GM19455 (cell line): ENCODE results near the gene ARMH3.
"Not testable (repeated sequence)": the region's sequence is repeated elsewhere in the genome, so short reads cannot be mapped to it uniquely, and the experiment has no call there.

Experiments used
- ATAC-seq: cut with Tn5 transposase; IDR thresholded peaks from one replicate; pipeline ENCODE4 v1.9.1; 2021; ENCODE audit not compliant: unreplicated experiment

Gene ARMH3

GRCh38 chr10:102046095-102046494 lies 9.9 kb downstream of the ARMH3 start:
- no peak for ATAC-seq

- ATAC-seq = no peak
These were observed 10.7 kb downstream of the ARMH3 start for GRCh38 chr10:102045292-102045691.

GRCh38 chr10:102040305-102041050 lies 15.5 kb downstream of the ARMH3 start:
- no peak for ATAC-seq

GRCh38 chr10:102038410-102038809 lies 17.6 kb downstream of the ARMH3 start:
- ATAC-seq = no peak

- not testable (repeated sequence) for ATAC-seq
These were observed 20.2 kb downstream of the ARMH3 start for GRCh38 chr10:102035807-102036206.

GRCh38 chr10:102033787-102034186 lies 22.2 kb downstream of the ARMH3 start:
- no peak for ATAC-seq

GRCh38 chr10:102027261-102027660 lies 28.7 kb downstream of the ARMH3 start:
- ATAC-seq = no peak

- no peak for ATAC-seq
These were observed 31.2 kb downstream of the ARMH3 start for GRCh38 chr10:102024799-102025198.

GRCh38 chr10:102020938-102021337 lies 35.0 kb downstream of the ARMH3 start:
- ATAC-seq = no peak

GRCh38 chr10:102017295-102017694 lies 38.7 kb downstream of the ARMH3 start:
- ATAC-seq = no peak

GRCh38 chr10:102016416-102016815 lies 39.6 kb downstream of the ARMH3 start:
- no peak for ATAC-seq

GRCh38 chr10:102010961-102011360 lies 45.0 kb downstream of the ARMH3 start:
- no peak for ATAC-seq

GRCh38 chr10:102009801-102010425 lies 46.1 kb downstream of the ARMH3 start:
- no peak for ATAC-seq

GRCh38 chr10:102007796-102008195 lies 48.2 kb downstream of the ARMH3 start:
- ATAC-seq = no peak

GRCh38 chr10:102007031-102007430 lies 48.9 kb downstream of the ARMH3 start:
- ATAC-seq = not testable (repeated sequence)

- ATAC-seq = no peak
These were observed 51.6 kb downstream of the ARMH3 start for GRCh38 chr10:102004376-102004775.

- no peak for ATAC-seq
These were observed 52.4 kb downstream of the ARMH3 start for GRCh38 chr10:102003541-102003940.

- no peak for ATAC-seq
These were observed 54.4 kb downstream of the ARMH3 start for GRCh38 chr10:102001435-102002068.

- ATAC-seq = no peak
These were observed 58.2 kb downstream of the ARMH3 start for GRCh38 chr10:101997803-101998202.

- ATAC-seq = no peak
These were observed 60.4 kb downstream of the ARMH3 start for GRCh38 chr10:101995451-101996063.

GRCh38 chr10:101993651-101994200 lies 62.2 kb downstream of the ARMH3 start:
- no peak for ATAC-seq
